NCI-H1694 treated with DMSO at 0.1 percent for 48 hours (cell line): ENCODE data around the gene ZFP37.
"Not testable (repeated sequence)": the region's sequence is repeated elsewhere in the genome, so short reads cannot be mapped to it uniquely, and the experiment has no call there.

Experiments used
- DNase-seq: peaks from one replicate; lab custom pipeline; 2025; lab: John Stamatoyannopoulos, UW

ZFP37 gene

DNA sequence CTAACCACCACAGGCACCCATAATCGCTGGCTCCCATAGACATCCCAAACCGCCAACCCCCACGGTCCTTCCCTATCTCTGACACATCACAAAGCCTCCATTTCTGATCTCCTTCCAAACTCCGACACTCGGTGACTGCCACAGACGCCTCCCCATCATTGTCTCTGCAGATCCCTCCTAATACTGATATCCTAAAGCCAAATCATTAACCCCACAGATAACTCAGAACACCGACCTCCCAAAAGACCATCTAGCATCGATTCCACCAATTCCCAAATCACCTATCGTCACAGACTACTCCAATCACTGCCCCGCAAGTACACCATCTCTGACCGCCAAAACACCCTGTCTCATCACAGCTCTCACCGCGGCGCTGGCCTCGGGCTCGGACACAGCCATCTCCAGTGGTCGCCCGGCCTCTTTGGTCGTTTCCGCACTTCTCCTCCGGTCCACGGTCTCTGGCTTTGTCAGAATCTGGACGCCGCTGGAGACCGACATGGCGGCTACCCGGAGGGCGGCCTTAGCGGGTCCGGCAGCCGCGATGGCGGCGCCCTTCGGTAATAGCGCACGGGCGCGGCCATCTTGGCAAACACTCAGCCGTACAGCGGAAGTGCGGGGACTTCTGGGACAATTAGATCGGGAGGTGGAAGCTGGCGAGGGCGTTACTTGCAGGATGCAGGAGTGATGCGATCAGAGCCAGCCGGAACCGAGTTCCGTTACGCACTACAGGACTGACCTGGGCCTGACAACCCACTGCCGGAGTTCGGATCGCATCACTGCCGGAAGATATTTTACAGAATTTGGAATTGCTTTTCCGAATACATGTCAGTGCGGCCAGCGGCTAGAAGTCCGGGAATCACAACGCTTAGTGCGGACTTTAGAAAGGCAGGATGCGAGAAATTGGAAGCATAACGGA lies at the start of gene ZFP37:
TSS of gene ZFP37 (minus strand) at position 534 of the 916 bp plus-strand sequence. CDS start at position 498, 36 bp downstream.
- DNase-seq, result no peak

DNA sequence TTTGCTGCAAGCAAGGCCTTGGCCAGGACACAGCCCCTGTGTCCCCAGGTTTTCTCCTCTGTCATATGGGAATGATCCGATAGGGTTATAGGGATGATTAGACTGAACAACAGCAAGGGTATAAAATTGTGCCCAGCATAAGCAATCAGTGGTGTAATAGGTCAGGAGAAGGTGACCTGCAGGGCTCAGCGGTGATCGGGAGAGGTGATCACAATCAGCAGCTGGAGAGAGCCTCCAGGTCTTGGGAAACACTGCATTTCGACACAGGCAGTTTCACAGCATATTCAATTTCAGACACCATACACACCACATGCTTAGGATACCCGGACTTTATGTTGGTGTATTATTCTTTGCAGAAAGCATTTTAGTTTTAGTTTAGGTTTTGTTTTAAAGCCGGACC lies 48.8 kb upstream of the ZFP37 start:
- not testable (repeated sequence) for DNase-seq

DNA sequence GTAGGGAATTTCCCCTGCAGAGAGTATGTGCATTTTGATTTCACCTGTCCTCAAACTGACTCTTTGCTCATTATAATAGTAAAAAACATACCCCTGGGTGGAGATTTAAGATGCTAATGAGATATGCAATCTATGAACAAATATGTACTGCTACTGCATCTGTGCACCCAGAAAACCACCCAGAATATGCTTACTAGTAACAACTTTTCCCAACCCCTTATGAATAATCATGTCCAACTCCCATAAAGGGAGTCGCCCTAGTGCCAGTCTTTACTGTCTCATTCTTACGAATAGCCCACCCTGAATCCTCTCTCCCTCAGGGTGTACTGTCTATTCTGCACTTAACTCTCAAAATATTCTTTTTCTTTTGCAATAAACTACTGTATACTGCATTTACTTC lies 39.0 kb upstream of the ZFP37 start:
- DNase-seq, result no peak

DNA sequence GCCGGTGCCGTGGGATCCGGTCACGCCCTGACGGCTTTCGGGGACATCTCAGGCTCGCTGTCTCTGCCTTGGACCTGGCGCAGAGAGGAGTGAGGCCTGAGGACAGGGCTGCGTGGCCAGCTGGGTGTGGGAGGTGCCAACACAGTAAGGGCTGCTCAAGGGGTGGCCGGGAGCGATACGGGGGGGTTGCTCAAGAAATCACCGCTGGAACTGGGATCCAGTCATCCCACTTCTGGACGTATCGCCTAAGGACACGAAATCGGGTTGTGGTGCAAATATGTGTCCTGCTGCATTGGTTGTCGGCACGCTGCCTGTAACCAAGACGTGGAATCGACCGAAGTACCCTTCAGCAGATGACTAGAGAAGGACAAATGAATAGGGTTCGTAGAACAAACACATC lies 33.4 kb upstream of the ZFP37 start:
- DNase-seq, result not testable (repeated sequence)

GRCh38 chr9:113089143-113089505 lies 32.6 kb upstream of the ZFP37 start:
- DNase-seq, result not testable (repeated sequence)

GRCh38 chr9:113088456-113089142 lies 32.1 kb upstream of the ZFP37 start:
- DNase-seq, result not testable (repeated sequence)

DNA sequence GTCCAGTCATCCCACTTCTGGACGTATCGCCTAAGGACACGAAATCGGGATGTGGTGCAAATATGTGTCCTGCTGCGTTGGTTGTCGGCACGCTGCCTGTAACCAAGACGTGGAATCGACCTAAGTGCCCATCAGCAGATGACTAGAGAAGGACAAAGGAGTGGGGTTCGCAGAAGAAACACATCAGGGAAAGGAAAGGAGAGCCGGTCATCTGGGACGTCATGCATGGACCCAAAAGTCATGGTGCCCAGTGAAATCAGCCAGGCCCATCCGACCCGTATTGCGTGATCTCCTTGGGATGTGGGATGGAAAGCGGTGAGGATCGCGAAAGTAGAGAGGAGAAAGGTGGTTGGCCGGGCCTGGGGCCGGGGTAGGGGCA lies 6.4 kb upstream of the ZFP37 start:
- DNase-seq, result not testable (repeated sequence)

DNA sequence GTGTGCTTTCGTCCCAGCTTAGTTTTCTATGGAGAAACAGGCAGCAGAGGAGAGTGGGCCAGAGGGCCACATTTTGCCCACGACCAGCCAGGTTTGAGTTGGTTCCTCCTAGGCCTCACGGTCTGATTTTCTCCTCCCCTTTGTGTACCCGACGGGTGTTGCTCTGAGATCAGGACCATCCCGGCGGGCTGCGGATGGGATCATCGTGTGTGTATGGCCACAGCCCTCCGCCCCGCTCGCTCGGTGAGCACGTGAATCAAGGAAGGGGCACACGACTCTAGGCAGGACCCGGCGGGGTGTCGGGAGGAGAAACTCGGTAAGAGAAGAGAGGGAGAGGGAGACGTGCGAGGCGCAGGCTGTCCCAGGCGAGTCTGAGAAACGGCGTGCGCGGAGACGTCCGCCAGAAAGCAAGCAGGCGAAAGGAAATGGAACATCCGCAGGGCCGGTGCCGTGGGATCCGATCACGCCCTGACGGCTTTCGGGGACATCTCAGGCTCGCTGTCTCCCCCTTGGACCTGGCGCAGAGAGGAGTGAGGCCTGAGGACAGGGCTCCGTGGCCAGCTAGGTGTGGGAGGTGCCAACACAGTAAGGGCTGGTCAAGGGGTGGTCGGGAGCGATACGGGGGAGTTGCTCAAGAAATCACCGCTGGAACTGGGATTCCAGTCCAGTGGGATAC lies 5.9 kb upstream of the ZFP37 start:
- DNase-seq, result not testable (repeated sequence)

DNA sequence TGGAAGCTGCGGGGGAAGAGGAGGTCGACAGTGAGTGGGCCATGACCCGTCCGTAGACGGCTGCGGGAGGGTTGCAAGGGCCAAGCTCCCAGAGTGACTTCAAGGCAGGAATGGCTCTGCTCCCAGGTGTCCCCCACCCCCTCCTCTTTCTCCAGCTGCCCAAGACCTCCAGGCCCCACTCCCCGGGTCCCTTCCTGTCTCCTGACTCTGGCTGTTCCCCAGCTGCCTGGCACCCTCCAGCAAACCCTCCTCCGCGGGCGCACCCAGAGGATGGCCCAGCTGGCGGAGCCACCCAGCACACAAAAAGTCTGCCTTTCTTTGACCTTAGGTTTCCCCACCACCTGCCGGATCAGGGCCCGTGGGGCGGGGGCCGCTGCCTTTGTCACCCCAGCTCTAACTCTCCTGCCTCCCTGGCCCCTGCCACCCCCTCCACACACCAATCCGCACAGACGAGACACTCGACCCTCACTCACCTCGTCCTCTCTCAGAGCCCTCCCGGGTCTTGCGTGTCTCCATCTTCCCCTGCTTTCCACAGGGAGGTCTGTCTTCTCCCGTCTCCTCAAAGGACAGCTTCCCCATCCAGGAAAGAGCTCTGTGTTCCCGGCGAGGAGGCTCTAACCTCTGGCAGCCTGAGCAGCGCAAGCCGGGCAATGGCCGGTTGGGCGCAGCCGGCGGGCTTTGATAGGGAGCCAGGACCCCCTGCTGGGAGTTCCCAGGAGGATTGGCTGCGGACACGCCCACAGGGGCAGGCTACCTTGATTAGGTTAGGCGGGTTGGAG lies 4.7 kb upstream of the ZFP37 start:
- not testable (repeated sequence) for DNase-seq

GRCh38 chr9:113059581-113060284 lies 3.2 kb upstream of the ZFP37 start:
- not testable (repeated sequence) for DNase-seq

GRCh38 chr9:113057193-113057592 lies 669 bp upstream of the ZFP37 start:
- no peak for DNase-seq

DNA sequence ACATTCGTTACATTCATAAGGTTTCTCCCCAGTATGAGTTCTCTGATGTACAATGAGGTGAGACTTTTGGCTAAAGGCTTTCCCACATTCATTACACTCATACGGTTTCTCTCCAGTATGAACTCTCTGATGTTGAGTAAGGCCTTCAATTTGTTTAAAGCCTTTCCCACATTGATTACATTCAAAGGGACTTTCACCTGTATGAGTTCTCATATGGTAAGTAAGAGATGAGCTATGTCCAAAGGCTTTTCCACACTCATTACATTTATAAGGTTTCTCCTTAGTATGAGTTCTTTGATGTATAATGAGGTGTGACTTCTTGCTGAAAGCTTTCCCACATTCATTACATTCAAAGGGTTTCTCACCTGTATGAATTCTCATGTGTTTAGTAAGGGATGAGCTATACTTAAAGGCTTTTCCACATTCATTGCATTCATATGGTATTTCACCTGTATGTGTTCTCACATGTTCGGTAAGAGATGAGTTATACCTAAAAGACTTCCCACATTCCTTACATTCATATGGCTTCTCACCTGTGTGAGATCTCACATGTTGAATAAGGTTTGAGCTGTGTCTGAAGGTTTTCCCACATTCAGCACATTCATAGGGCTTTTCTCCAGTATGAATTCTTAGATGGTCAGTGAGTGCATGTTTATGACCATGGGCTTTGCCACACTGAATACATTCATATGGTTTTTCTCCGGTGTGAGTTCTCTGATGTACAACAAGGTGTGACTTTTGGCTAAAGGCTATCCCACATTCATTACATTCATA lies 13.5 kb downstream of the ZFP37 start:
- DNase-seq, result no peak

GRCh38 chr9:113026200-113026599 lies 30.3 kb downstream of the ZFP37 start:
- no peak for DNase-seq

GRCh38 chr9:113018247-113018646 lies 38.3 kb downstream of the ZFP37 start:
- no peak for DNase-seq

- no peak for DNase-seq
Observed at GRCh38 chr9:113012492-113012891, 44.0 kb downstream of the ZFP37 start.

- DNase-seq, result peak; percentile 70
Observed at GRCh38 chr9:113011911-113012381, 44.6 kb downstream of the ZFP37 start, which contains the start of gene ZNF883. Gene ZNF883, minus strand, starts transcription at chr9:113012192.

DNA sequence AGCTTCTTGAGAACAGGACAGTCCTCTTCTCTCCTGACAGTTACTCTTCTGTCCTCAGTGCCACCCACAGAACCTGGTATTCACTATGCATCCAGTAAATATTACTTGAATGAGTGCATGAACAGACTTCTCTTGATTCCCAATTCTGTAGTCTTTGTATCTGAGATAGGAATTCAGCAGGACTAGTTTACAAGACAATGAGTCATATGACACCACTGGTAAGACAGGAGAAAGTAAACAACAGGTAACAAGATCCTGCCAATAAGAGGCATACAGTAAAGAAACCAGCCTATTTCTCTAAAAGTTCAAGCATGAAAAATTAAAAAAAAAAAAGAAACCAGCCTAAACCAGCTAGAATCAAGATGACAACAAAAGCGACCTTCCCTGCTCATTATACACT lies 50.7 kb downstream of the ZFP37 start:
- DNase-seq, result no peak

DNA sequence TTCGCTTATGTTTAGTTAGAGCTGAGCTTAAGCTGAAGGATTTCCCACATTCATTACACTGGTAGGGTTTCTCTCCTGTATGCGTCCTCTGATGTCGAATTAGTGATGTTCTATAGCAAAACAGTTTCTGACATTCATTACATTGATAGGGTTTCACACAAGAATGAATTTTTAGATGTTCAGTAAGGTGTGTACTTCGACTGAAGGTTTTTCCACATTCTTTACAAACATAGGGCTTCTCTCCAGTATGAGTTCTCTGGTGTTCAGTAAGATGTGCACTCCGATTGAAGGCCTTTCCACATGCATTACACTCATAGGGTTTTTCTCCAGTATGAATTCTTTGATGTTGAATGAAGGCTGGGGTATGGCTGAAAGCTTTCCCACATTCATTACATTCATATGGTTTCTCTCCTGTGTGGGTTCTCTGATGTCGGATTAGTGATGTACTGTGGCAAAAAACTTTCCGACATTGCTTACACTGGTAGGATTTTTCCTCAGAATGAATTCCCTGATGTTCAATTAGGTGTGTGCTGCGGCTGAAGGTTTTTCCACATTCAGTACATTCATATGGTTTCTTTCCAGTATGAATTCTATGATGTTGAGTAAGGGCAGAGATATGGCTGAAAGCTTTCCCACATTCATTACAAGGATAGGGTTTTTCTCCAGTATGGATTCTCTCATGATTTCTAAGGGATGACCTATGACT lies 59.1 kb downstream of the ZFP37 start:
- DNase-seq, result no peak
